ENCODE data around the gene GRIK4. TPM values are rescaled to one million over a fixed set of nuclear protein-coding genes. Genes with fewer than 3 reads are reported as not detected.

GRIK4 gene
- total and polyA plus RNA-seq, 7 donors = 0.04 to 0.11 (median 0.04) TPM; not detected in 4

DNA sequence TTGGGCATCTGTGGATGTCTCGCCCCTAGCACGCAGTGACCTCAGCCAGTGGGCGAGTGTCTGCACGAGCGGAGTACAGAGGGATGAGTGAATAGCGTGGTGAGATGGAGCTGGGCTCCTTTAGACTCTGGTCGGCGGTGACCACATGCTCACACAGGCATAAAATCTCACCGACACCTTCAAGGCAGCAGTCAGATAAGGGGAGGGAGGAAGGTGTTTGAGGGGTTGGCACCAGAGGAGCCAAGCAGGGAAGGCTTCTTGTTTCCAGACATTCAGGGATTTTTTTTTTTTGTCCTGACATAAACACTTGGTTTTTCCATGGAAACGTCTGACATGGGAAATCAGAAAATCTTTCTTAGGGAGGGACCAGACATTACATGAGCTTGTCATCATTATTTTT, 35.8 kb downstream of the GRIK4 start:
- ATAC-seq = no peak
- H3K4me3 ChIP-seq = no peak overlapping the region
- peaks cover 5% of the 10 kb centered on the region for H3K4me1 ChIP-seq
- intact Hi-C loops (cut with DNase I) = no loop called here
- WGBS, 3 donors = 58 to 73% (median 59%) methylated on average over 10 of the region's 10 CpGs
- no peaks in the 10 kb centered on the region for H3K27me3 ChIP-seq (ENCODE audit: insufficient read depth in 3 of 3, low read length in 2 of 3)
- peak overlapping the region; percentile 66 for H3K27ac ChIP-seq
- no peaks in the 10 kb centered on the region for H3K9me3 ChIP-seq
- TF ChIP-seq, protein P1, sequence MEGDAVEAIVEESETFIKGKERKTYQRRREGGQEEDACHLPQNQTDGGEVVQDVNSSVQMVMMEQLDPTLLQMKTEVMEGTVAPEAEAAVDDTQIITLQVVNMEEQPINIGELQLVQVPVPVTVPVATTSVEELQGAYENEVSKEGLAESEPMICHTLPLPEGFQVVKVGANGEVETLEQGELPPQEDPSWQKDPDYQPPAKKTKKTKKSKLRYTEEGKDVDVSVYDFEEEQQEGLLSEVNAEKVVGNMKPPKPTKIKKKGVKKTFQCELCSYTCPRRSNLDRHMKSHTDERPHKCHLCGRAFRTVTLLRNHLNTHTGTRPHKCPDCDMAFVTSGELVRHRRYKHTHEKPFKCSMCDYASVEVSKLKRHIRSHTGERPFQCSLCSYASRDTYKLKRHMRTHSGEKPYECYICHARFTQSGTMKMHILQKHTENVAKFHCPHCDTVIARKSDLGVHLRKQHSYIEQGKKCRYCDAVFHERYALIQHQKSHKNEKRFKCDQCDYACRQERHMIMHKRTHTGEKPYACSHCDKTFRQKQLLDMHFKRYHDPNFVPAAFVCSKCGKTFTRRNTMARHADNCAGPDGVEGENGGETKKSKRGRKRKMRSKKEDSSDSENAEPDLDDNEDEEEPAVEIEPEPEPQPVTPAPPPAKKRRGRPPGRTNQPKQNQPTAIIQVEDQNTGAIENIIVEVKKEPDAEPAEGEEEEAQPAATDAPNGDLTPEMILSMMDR (IDR thresholded peaks at IDR 0.05) = no peak
- H3K36me3 ChIP-seq (ENCODE audit: insufficient read depth in 1 of 2, low read depth in 1 of 2) = no peaks in the 10 kb centered on the region
- DNase-seq = no peak

DNA sequence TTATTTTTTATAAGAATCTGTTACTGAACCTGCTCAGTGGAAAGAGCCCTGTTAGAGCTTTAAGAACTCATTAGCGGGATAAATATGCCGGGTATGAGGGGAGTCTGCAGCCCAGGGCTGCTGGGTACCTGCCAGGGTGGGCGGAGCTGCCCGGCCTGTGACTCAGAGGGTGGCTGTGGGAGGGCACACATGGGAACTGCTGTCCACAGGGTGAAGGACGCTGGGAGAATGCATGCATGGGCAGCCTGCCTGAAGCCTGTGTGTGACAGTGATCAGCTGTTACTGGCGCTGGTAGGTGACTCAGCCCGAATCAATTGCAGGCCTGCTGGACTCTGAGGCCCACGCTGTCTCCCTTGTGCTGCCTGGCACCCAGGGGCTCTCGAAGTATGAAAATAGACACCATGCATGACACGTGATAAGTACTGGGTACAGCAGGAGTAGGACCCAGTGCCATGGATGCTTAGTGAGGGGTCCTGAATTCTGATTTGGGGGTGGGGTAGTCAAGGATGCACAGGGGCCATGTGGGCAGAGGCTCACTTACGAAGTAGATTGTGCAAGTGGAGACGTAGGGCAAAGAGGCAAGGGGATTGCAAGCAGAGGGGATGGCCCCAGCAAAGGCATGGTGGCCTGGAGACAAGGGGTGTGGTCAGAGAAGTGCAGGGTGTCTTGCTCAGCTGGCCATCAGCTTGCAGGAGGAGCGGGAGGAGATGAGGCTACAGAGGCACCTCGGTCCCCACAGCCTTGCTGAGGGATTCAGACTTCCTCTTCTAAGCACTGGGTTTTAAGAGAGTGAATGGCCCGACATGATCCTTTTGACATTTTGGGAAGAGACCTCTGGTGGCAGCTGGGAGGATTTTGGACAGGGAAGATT, 36.5 kb downstream of the GRIK4 start:
- Histone ChIP-seq H3K36me3 (ENCODE audit: insufficient read depth in 1 of 2, low read depth in 1 of 2) (no peaks in the 10 kb centered on the region), H3K9me3 (no peaks in the 10 kb centered on the region), H3K4me1 (peaks cover 5% of the 10 kb centered on the region), H3K4me3 (no peak overlapping the region), H3K27ac (peak overlapping the region; percentile 66), H3K27me3 (ENCODE audit: insufficient read depth in 3 of 3, low read length in 2 of 3) (no peaks in the 10 kb centered on the region)
- intact Hi-C loops (cut with DNase I) = no loop called here
- DNase-seq (peak; percentile 88 to 90), ATAC-seq (peak; percentile 98 to 99 (median 98))
- TF ChIP-seq, protein P1 (IDR thresholded peaks at IDR 0.05) = no peak
- 21 to 36% (median 23%) methylated on average over 15 of the region's 15 CpGs for WGBS, 3 donors

DNA sequence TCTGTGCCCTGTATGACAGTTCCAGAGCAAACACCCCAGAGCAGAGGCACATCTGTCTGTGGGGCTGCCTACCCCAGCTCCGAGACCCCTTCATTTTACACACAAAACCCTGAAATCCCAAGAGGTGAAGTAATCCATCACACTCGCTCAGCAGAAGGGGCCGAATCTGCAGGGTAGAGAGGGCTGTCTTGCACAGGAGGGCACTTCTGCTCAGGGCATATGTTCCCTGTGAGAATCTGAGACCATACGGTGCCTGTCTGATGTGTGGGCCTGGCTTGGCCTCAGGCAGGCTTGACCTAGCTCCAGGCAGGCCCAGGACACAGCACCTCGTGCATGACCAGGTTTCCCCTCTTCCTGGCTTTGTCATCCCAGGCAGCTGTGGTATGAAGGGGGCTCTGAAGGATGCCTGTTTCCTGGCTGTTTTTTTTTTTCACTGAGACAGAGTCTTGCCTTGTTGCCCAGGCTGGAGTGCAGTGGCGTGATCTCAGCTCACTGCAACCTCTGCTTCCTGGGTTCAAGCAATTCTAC, 37.2 kb downstream of the GRIK4 start:
- 64 to 68% (median 64%) methylated on average over 6 of the region's 6 CpGs for WGBS, 3 donors
- Histone ChIP-seq H3K36me3 (ENCODE audit: insufficient read depth in 1 of 2, low read depth in 1 of 2) (no peaks in the 10 kb centered on the region), H3K27ac (peak overlapping the region; percentile 66), H3K4me1 (peaks cover 5% of the 10 kb centered on the region), H3K4me3 (no peak overlapping the region), H3K9me3 (no peaks in the 10 kb centered on the region), H3K27me3 (ENCODE audit: insufficient read depth in 3 of 3, low read length in 2 of 3) (no peaks in the 10 kb centered on the region)
- DNase-seq (no peak), ATAC-seq (no peak)
- intact Hi-C loops (cut with DNase I) = no loop called here
- TF ChIP-seq, protein P1 (IDR thresholded peaks at IDR 0.05) = no peak

DNA sequence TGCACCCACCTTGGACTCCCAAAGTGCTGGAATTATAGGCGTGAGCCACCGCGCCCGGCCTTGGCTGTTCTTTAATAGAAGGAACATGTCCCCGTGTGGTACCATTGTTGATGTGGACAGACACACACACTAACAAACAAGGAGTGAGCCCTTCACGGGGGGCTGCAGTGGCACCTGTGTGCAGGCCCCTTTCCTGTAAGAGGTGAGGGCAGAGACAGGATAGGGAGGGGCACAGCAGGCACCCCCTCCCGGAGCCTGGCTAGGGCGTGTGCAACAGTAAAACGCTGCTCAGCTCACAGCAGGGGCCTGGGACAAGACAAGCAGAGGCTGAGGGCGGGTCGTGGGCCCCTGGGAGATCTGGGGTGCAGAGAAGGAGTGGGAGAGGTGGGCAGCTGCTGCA, 37.8 kb downstream of the GRIK4 start:
- Histone ChIP-seq H3K4me3 (no peak overlapping the region), H3K27ac (no peak overlapping the region), H3K36me3 (ENCODE audit: insufficient read depth in 1 of 2, low read depth in 1 of 2) (no peaks in the 10 kb centered on the region), H3K9me3 (no peaks in the 10 kb centered on the region), H3K27me3 (ENCODE audit: insufficient read depth in 3 of 3, low read length in 2 of 3) (no peaks in the 10 kb centered on the region), H3K4me1 (peaks cover 5% of the 10 kb centered on the region)
- intact Hi-C loops (cut with DNase I) = no loop called here
- 81 to 93% (median 84%) methylated on average over 11 of the region's 11 CpGs for WGBS, 3 donors
- DNase-seq (no peak), ATAC-seq (no peak)
- TF ChIP-seq, protein P1 (IDR thresholded peaks at IDR 0.05) = no peak
